HG03442 (cell line): ENCODE results near the gene SH2D2A.

Source experiments
- ATAC-seq: cut with Tn5 transposase; IDR thresholded peaks from one replicate; pipeline ENCODE4 v1.9.1; 2021; ENCODE audit warnings: mild to moderate bottlenecking, moderate library complexity; ENCODE audit not compliant: unreplicated experiment

SH2D2A gene

DNA sequence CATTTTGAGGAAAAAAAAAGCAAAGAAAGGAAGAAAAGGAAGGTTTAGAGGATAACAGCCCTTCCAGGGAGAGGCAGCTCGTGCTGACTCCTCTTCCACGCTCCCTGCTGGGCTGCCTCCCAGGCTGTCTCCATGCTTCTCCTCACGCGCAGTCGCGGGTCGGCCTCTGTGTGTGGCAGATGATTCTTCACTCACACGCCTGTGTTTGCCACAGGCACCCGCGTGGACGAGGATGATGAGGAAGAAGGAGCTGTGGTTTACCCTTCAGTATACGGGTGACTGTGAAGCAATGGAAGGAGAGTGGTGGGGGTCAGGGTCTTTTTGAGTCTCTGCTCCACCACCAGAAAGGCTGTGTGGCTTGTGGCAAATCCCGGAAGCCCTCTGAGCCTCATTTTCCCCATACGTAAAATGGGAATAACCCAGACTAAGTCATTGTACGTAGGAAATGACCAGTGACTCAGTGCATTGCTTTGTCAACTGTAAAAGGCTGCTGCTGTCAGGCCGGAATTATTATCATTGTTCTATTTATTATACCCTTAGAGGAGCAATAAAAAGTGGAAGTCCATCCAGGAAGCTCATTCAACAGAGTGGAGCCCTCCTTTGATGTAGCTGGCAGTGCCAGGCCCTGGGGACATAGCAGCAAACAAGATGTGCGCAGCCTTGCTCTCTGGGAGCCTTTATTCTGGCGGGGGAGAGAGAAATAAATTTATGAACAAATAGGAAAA, 11.9 kb upstream of the SH2D2A start:
- no peak for ATAC-seq

DNA sequence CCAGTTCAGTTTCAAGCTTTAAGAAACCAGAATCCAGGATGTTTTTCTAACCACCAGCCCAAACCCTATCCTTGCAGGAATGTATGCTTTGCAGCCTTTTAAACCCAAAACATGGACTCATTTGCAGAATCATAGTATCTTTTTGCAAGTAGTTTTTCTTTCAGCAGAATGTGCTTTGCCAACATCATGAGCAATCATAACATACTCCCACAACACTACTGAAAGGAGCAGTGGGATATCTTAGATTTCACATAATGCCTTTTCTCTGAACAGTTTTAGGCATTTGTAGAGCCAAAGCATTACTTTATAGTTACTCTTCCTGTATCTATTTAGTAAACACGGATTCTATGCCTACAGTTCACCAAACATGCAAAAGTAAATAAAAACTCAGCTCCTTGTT, 10.0 kb upstream of the SH2D2A start:
- ATAC-seq: no peak

DNA sequence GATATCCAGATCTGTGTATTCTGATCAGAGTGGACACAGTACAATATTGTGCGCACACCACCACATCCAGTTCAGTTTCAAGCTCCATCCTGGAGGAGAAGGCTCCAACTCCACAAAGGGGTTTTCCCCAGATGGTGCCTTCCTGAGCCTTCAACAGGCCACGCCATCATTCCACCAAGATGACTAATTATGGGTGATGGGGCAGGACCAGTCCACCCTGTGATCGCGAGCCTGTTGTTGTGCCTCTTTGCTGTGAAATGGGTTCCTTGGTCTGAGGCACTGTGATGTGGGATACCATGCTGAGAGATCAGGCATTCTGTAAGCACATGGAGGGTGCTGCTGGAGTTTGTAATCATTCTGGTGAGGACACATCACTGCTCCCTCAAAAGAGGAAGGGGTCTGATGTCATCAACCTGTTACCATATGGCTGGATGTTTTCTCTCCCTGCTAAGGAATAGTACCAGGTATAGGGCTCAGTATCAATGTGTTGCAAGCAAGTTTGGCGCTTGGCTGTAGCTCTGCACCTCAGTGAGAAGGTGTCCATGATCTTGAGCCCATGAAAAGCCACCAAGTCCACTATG, 6.7 kb upstream of the SH2D2A start:
- ATAC-seq: no peak

DNA sequence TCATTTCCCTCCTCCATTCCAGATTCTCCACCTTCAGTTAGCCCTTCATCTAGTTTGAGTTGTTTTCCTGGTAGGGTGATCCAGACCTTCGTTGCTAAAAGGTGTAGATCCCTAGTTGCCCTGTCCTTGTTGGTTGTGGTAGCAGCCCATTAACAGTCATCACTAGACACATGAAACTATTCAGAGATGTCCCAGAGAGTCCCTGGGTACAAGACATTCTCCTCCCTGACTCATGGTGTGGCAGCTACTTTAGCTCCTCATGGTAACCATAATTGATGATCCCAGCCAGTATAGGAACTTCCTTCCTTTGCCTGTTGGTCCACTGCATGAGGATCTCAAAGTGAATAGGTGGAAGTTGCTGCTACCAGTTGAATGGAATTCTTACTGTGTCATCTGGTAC, 6.0 kb upstream of the SH2D2A start:
- no peak for ATAC-seq

DNA sequence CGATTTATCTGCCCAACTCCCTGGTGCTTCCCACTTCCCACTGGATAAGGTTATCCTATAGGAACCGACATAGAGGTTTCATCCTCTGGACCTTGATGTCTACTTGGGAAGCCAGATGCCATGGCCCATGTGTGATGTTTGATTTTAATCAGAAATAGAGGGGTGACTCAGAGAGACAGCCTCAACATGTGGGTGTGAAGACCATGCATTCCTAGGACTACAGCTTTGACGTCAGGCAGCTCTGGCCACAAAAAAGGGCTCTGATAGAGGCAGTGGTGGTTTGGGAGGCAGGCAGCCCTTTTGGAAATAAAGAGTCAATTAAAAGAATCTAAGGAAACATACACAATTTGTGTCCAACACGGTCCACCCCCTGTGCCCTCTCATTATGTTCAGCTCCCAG, 5.2 kb upstream of the SH2D2A start:
- no peak for ATAC-seq

DNA sequence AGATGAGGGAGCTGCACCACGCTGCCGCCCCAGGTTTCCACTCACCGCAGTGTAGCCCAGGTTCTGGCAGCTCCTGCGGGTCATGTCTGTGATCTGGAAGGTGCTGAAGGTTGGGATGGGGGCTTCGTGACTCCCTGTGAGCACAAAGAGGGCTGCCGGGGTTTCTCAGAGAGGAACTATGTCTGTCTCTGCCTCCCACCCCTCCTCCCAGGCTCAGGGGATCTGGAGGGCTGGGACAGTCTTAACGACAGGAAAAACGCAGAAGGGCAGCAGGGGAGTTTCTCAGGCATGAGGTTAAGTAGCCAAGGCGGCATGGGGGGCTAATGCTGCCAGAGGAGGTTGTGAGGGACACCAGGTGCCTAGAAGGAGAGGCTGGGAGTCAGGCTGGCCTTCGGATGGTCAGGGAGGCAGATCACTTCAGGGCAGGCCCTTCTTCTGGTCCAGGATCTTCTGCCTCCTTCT, 656 bp downstream of the SH2D2A start:
- ATAC-seq: no peak

DNA sequence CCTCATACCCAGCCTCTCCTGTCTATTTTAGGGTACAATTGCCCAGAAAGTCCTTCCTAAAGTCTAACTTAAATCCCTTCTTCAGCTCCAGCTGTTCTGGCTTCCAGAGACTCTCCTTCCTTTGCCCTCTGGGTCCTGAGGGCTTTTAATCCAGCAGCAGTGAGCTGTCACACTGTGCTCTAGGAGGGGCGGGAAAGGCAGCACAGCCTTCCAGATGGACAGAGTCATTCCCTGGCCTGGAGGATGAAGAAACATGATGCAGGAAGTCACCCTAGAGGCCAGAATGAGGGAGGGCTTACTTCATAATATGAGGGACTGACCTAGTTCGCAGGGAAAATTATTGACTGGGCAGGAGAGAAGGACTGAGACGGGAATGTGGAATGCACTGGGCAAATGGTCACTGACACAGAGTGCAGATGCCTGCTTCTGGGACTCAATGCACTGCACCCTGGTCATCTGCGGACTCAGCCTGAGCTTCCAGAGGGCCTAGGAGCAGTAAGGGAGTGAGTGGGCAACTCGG, 1.3 kb downstream of the SH2D2A start:
- no peak for ATAC-seq

DNA sequence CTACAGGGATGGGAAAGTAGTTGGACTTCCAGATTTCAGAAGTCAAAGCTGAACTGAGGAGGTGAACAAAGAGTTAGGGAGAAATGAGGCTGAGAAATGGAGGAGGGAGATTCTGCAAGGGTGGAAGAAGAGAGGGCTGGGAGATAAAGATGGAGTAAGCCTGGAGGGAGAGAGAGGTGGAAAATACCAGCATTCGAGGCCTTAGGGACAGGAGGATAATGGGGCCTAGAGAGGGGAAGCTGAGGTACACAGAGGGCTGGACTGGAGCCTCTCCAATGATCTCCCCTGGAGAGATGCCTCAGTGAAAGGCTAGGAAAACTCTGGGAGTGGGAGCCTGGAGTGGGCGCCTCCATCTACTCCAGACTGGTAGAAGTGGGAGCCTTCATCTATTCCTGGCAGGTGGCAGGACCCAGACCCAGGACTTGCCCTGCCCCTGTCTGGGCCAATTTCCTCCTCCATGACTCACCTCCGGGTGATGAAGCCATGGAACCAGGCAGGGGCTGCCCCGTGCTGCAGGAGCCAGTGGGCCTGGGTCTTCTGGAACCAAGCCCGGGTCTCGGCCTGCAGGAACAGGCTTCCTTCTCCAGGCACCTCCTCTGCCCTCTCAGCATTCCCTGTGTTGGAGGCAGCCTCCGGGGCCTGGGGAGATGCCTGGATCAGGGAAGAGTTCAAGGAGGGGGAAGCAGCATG, 1.9 kb downstream of the SH2D2A start:
- ATAC-seq: no peak

DNA sequence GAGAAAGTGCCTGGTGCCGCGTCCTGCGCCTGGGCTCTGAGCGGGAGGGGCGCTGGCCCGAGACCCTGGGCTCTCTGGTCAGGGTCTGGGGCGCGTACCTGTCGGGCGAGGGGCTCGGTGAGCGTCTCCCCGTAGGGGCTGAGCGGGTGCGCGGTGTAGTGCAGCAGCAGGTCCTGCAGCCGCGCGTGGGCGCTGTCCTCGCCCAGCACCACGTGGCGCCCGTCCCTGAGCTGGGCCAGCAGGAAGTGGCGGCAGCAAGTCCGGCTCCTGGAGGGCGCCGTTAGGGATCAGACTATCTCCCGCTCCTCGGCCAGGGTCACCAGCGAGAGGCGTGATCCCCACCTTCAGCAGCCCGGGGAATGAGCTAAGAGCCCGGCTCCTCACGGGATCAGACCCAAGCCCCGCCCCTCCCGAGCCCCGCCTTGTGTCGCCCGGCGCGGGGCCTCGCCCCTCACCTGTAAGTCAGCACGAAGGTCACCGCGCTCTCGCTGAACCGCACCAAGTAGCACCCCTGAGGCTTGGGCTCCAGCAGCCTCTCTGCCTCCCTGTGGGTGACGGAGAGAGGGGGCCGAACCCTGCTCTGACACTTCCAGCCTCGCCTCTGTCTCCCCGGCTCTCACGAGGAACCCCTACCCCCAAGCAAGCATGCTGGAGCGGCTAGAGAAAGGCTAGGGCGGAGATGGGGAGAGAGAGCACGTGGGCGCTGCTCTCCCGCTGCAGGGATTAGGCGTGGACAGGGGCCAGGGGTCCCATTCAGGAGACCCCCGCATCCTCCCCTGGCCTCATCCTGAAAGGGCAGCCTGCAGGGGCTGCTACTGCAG, 2.7 kb downstream of the SH2D2A start:
- peak; percentile 47 for ATAC-seq

DNA sequence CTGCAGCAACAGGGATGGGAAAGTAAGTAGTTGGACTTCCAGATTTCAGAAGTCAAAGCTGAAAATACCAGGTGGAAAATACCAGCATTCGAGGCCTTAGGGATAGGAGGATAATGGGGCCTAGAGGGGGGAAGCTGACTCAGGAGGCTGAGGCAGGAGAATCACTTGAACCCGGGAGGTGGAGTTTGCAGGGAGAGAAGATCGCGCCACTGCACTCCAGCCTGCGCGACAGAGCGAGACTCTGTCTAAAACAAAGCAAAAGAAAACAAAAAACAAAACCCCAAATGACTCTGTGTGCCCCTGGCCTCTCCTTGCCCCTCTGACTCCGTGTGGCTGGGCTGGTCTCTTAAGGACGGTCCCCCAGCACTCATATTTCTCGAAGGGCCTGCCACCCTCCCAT, 3.4 kb downstream of the SH2D2A start:
- ATAC-seq: no peak

DNA sequence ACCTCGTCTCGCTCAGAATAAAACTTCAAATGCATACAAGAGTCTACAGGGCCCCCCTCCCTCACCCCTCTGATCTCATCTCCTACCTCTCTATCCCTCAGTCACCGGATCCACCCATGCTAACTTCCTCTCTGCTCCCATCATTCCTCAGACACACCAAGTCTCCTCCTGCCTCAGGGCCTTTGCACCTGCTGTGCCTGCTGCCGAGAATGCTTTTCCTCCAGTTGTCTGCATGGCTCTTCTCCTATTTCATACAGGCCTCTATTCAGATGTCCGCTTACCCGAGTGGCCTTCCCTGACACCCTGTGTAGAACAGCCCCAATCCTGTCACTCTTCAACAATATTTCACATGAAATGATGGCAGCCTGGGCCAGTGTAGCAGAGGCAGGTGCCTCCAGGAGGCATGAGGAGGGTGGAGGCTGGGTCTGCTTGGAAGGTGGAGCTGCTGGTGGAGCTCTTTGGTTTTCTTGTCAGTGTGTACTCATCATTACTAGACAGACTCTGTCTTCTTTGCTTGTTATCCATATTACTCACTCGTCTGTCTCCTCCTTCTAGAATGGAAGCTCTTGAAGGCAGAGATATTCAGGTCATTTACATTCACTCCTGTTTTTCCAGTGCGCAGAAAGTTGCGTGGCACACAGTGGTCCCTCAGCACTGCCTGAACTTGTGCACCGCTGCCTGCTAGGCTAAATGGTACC, 4.2 kb downstream of the SH2D2A start:
- ATAC-seq: no peak

DNA sequence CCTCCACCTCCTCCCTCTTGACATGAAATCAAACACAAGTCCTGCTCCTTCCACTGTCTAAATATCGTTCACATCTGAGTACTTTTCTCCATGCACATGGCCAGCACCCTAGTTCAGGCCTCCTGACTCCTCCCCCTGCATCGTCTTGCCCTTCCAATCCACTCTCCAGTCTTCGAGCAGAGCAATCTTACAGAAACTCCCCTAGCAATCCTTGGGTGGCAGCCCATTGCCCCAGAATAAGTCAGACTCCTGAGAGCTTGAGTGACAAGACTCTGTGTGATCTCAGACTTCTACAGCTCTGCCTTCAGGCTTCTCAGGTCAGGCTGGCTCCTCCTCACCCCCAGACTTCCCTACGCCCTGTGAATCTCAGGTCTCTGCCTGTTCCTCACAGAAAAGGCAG, 5.5 kb downstream of the SH2D2A start:
- ATAC-seq: no peak

DNA sequence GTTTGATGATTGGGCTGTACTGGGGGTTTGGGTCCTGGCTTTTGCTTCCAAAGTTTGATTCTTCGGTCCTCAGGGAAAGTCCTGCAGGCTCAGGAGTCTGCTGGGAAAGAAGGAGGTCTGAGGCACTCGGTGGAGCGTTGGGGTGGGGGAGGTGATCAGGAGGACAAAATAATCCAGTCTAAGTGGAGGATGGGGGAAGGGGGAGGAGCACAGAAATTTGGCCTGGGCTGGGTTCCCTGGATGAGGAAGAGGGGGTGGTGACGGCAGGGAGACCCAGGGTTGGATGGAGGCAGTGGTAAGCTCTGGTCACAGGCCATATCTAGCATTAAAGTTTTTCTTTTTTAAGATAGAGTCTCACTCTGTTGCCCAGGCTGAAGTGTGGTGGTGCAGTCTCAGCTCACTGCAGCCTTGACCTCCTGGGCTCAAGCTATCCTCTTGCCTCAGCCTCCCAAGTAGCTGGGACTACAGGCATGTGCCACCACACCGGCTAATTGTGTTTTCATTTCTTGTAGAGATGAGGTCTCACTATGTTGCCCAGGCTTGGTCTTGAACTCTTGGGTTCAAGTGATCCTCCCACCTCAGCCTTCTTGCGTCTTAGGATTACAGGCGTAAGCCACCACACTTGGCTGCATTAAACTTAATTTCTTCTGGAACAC, 6.8 kb downstream of the SH2D2A start:
- ATAC-seq: no peak

DNA sequence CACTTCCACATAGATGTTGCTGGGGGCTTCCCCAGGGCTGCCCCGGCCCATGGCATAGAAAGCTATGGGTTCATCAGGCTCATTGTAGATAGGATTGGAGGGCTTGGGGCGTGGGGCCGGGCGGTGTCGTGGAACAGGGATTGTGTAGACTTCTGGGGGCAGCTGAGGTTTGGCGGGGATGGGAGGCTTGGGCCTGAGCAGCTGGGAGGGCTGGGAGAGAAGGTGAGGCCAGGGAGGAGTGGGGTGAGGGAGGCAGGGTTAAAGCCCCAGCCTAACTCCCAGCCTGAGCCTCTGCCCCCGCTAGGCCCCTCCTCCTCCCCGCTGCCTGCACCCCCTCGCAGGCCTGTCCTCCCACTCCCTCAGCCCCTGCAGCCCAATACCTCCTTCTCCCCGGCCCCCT, 7.4 kb downstream of the SH2D2A start:
- no peak for ATAC-seq

DNA sequence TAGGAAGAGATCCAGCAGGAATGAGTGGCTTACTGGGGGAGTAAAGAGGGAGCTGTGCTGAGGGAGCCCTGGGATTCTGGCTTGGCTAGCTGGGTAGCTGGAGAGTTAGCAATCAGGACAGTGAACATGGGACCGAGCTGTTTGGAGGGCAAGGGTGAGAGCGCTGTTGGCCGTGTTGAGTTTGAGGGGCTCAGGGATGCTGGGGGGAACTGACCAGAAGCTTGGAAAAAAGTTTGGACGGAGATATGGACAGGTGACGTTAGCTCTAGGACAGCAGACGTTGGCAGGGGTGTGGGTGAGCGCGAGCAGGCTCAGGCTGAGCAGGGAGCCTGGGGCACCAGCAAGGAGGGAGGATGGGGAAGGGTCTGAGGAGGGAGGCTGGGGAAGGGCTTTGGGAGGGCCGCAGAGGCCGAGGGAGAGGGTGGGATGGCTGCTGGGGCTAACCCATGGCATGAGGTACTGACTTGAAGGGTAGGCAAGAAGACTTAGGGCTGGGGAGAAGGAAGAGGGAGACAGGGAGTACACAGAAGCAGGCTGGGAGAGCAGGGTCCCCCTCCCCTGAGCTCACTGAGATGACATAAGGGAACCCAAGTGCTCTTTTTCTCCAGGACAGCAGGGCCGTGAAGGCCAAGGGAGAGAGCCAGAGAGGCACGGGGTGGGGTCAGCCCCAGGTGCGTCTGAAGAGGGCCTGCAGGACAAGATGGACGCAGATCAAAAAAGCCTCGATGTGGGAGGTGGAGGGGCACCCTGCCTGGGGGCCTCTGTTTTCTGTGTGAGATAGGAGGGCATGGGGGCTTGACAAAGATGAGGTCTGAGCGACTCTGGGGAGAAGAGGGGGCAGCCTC, 8.2 kb downstream of the SH2D2A start:
- no peak for ATAC-seq

DNA sequence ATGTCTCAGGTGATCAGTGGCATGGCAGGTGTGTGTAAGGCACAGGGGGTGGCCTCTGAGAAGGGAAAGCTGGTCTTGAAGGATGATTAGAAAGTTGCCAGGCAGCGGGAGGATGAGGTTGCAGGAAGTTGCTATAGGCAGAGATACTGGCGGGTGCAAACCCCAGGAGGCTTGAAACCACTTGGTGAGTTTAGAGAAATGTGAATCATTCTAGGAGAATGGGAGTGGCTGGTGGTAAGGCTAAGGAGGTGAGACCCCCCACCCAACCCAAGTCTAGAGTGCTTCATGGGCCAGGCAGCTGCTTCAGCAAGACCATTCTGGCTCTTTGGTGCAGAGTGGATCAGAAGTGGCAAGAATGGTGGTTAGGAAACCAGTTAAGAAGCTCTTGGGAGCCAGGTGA, 9.0 kb downstream of the SH2D2A start:
- ATAC-seq: no peak

DNA sequence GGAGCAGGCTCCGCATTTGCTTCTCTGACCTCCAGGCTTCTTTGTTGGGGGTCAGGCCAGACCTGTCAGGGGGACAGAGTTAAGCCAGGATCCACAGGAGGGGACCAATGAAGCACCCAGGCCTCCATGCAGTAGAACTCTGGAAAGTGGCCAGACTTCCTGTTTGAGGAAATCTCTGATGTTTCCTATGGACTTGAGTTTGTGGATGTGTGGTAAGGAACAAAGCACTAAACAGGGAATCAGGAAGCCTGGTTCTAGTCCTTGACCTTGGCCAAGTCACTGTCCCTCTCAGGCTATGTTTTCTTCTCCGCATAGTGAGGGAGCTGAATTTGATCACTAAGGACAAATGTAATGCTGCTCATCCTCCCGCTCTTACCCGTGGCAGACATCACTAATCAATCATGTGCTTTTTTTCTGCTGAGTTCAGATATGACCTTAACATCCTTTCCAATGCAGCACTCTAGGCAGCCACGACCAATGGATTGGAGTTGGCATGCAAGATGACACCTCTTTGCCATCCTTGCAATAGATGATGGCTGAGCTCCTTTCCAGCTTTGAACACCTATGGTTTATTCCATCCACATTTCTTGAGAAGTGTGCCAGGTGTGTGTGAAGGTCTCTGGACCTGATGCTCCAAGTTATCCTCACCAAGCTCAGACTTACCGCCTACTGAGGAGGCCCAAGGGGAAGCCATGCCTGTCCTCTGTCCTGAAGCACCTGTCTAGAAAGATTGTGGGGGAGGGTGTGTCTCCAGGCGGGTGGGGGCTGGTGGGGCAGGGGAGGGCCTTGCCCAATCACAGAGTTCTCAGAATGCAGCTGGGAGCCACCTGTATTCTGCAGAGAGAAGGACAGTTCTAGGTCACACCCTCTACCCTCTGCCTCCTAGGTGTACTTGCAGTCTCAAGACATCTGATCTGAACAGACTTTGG, 9.9 kb downstream of the SH2D2A start:
- ATAC-seq: no peak
